Neural cell (in vitro differentiated cells): ENCODE measurements around the gene SHCBP1. TPM values are rescaled to one million over a fixed set of nuclear protein-coding genes. Genes with fewer than 3 reads are reported as not detected.

Experiments
- H2AFZ ChIP-seq: fragments of 200-600, 300-800 bp; sonication (generic), shearing (Covaris generic); 2 replicates; pipeline ENCODE4 v1.6.0; 2014; ENCODE audit warnings: low read depth, mild to moderate bottlenecking, antibody characterized with exemption, low read length, moderate library complexity
- H3F3A ChIP-seq: fragments of 200-600 bp; shearing (Covaris generic); 2 replicates; pipeline ENCODE4 v1.6.1; 2016; ENCODE audit warnings: mild to moderate bottlenecking, moderate library complexity, mixed read lengths, antibody characterized with exemption, low read length; ENCODE audit not compliant: insufficient read depth, poor library complexity, severe bottlenecking
- H3K27ac ChIP-seq: fragments of 200-600, 300-800 bp; sonication (generic), shearing (Covaris generic); 2 replicates; pipeline ENCODE4 v1.5.1; 2014; ENCODE audit warnings: mild to moderate bottlenecking, low read length, moderate library complexity
- H3K27me3 ChIP-seq: fragments of 300-800, 200-600 bp; sonication (generic), shearing (Covaris generic); 2 replicates; pipeline ENCODE4 v1.6.0; 2014; ENCODE audit warnings: mild to moderate bottlenecking, low read depth, low read length, moderate library complexity; ENCODE audit not compliant: insufficient read depth
- H3K36me3 ChIP-seq: fragments of 300-800, 200-600 bp; sonication (generic), shearing (Covaris generic); 2 replicates; pipeline ENCODE4 v1.5.1; 2014; ENCODE audit warnings: mild to moderate bottlenecking, antibody characterized with exemption, low read length, moderate library complexity; ENCODE audit not compliant: insufficient read depth
- H3K4me2 ChIP-seq: fragments of 300-800, 200-600 bp; sonication (generic), shearing (Covaris generic); 2 replicates; pipeline ENCODE4 v1.6.0; 2014; ENCODE audit warnings: mild to moderate bottlenecking, low read length
- H3K4me3 ChIP-seq: fragments of 300-800, 200-600 bp; sonication (generic), shearing (Covaris generic); 2 replicates; pipeline ENCODE4 v1.5.1; 2014; ENCODE audit warnings: mild to moderate bottlenecking, low read length, moderate library complexity
- H3K79me2 ChIP-seq: fragments of 200-600 bp; shearing (Covaris generic); replicated peaks from 2 replicates; pipeline ENCODE4 v1.6.0; 2014; ENCODE audit warnings: mild to moderate bottlenecking, low read length, moderate library complexity; ENCODE audit not compliant: insufficient read depth
- H3K9ac ChIP-seq: fragments of 300-800, 200-600 bp; sonication (generic), shearing (Covaris generic); 2 replicates; pipeline ENCODE4 v1.6.1; 2016; ENCODE audit warnings: mild to moderate bottlenecking, low read length, mixed read lengths
- H3K9me2 ChIP-seq: fragments of 200-600 bp; shearing (Covaris generic); 2 replicates; pipeline ENCODE4 v1.6.1; 2016; ENCODE audit warnings: mild to moderate bottlenecking, low read length, mixed read lengths; ENCODE audit not compliant: insufficient read depth
- H3K9me3 ChIP-seq: fragments of 200-600, 300-800 bp; sonication (generic), shearing (Covaris generic); 2 replicates; pipeline ENCODE4 v1.6.1; 2016; ENCODE audit warnings: mild to moderate bottlenecking, mixed run types, low read length, moderate library complexity, mixed read lengths
- H4K20me1 ChIP-seq: fragments of 200-600 bp; shearing (Covaris generic); 2 replicates; pipeline ENCODE4 v1.6.1; 2016; ENCODE audit warnings: mild to moderate bottlenecking, mixed run types; ENCODE audit not compliant: insufficient read depth
- CTCF ChIP-seq: fragments of 450-650 bp; IDR thresholded peaks from 2 replicates; pipeline ENCODE4 v1.5.1; 2014; ENCODE audit warnings: antibody characterized with exemption, mild to moderate bottlenecking, moderate library complexity; ENCODE audit not compliant: poor library complexity, severe bottlenecking
- EP300 ChIP-seq: fragments of 450-650 bp; conservative IDR thresholded peaks from 2 replicates; pipeline ENCODE4 v1.6.1; 2014; ENCODE audit warnings: antibody characterized with exemption, mild to moderate bottlenecking, moderate library complexity; ENCODE audit not compliant: poor library complexity, severe bottlenecking
- EZH2 ChIP-seq: fragments of 200-600, 300-800 bp; shearing (Covaris generic), sonication (generic); IDR thresholded peaks from 2 replicates; pipeline ENCODE4 v1.6.1; 2014; ENCODE audit warnings: antibody characterized with exemption, low read length, borderline replicate concordance, mild to moderate bottlenecking; ENCODE audit not compliant: insufficient read depth, poor library complexity, severe bottlenecking
- MXI1 ChIP-seq: fragments of 450-650 bp; conservative IDR thresholded peaks from 2 replicates; pipeline ENCODE4 v1.6.1; 2014; ENCODE audit warnings: antibody characterized with exemption, mild to moderate bottlenecking; ENCODE audit not compliant: poor library complexity, severe bottlenecking
- POLR2AphosphoS5 ChIP-seq: IDR thresholded peaks from 2 replicates; pipeline ENCODE4 v1.6.1; 2012
- RAD21 ChIP-seq: fragments of 450-650 bp; conservative IDR thresholded peaks from 2 replicates; pipeline ENCODE4 v1.6.1; 2014; ENCODE audit warnings: antibody characterized with exemption, mild to moderate bottlenecking, moderate library complexity
- REST ChIP-seq: IDR thresholded peaks from 2 replicates; pipeline ENCODE4 v1.6.1; 2012; ENCODE audit warnings: borderline replicate concordance
- SMC3 ChIP-seq: fragments of 450-650 bp; conservative IDR thresholded peaks from 2 replicates; pipeline ENCODE4 v1.6.1; 2014; ENCODE audit warnings: antibody characterized with exemption, mild to moderate bottlenecking, moderate library complexity; ENCODE audit not compliant: poor library complexity
- TAF1 ChIP-seq: IDR thresholded peaks from 2 replicates; pipeline ENCODE4 v1.6.1; 2012; ENCODE audit warnings: low read depth
- polyA plus RNA-seq: library from polyadenylated mRNA; depleted of rRNA; stranded (reverse); fragments of >200 nt; gene quantifications from 2 replicates; pipeline ENCODE4 v1.2.3, GENCODE V29; 2014

Gene SHCBP1
- polyA plus RNA-seq, 1 donor from 2014 or later, result 0.54 TPM

- H3K9me2 ChIP-seq, result no peaks in the 10 kb centered on the region
- H3K9me3 ChIP-seq, result no peaks in the 10 kb centered on the region
- H3K9ac ChIP-seq, result no peak overlapping the region
- H4K20me1 ChIP-seq, result no peaks in the 10 kb centered on the region
- TF ChIP-seq RAD21 (no peak), SMC3 (no peak), EZH2 (no peak), EP300 (no peak)
- no peak overlapping the region for H2AFZ ChIP-seq
- no peak overlapping the region for H3K27ac ChIP-seq
- H3K79me2 ChIP-seq, result no peaks in the 10 kb centered on the region
- no peak overlapping the region for H3K4me2 ChIP-seq
- H3K36me3 ChIP-seq, result no peaks in the 10 kb centered on the region
- no peaks in the 10 kb centered on the region for H3F3A ChIP-seq
- no peak overlapping the region for H3K4me3 ChIP-seq
- no peaks in the 10 kb centered on the region for H3K27me3 ChIP-seq
These were observed 48.0 kb downstream of the SHCBP1 start for GRCh38 chr16:46573008-46573833.

GRCh38 chr16:46569231-46569735, 51.9 kb downstream of the SHCBP1 start:
- Histone ChIP-seq H3K4me3 (no peak overlapping the region), H3K36me3 (no peaks in the 10 kb centered on the region), H2AFZ (no peak overlapping the region), H3K9me3 (no peaks in the 10 kb centered on the region), H3K27ac (no peak overlapping the region), H3K9me2 (no peaks in the 10 kb centered on the region), H3K4me2 (no peak overlapping the region), H3K79me2 (no peaks in the 10 kb centered on the region), H3K9ac (no peak overlapping the region), H3F3A (no peaks in the 10 kb centered on the region), H4K20me1 (no peaks in the 10 kb centered on the region), H3K27me3 (no peaks in the 10 kb centered on the region)
- TF ChIP-seq RAD21, result no peak

GRCh38 chr16:46568472-46569230, 52.5 kb downstream of the SHCBP1 start:
- no peaks in the 10 kb centered on the region for H4K20me1 ChIP-seq
- H3K4me3 ChIP-seq, result no peak overlapping the region
- H3K36me3 ChIP-seq, result no peaks in the 10 kb centered on the region
- H3K9ac ChIP-seq, result no peak overlapping the region
- no peak for TF ChIP-seq TAF1
- no peak for TF ChIP-seq RAD21
- TF ChIP-seq REST, result no peak
- no peak for TF ChIP-seq POLR2AphosphoS5
- TF ChIP-seq EZH2, result no peak
- TF ChIP-seq MXI1, result no peak
- no peak for TF ChIP-seq EP300
- TF ChIP-seq SMC3, result no peak
- TF ChIP-seq CTCF, result no peak
- no peaks in the 10 kb centered on the region for H3K9me3 ChIP-seq
- H3K4me2 ChIP-seq, result no peak overlapping the region
- no peak overlapping the region for H3K27ac ChIP-seq
- H3F3A ChIP-seq, result no peaks in the 10 kb centered on the region
- no peak overlapping the region for H2AFZ ChIP-seq
- no peaks in the 10 kb centered on the region for H3K9me2 ChIP-seq
- no peaks in the 10 kb centered on the region for H3K79me2 ChIP-seq
- H3K27me3 ChIP-seq, result no peaks in the 10 kb centered on the region
